ENCODE measurements around the gene ISLR2.
"Not testable (repeated sequence)": the region's sequence is repeated elsewhere in the genome, so short reads cannot be mapped to it uniquely, and the experiment has no call there.

Gene ISLR2

DNA sequence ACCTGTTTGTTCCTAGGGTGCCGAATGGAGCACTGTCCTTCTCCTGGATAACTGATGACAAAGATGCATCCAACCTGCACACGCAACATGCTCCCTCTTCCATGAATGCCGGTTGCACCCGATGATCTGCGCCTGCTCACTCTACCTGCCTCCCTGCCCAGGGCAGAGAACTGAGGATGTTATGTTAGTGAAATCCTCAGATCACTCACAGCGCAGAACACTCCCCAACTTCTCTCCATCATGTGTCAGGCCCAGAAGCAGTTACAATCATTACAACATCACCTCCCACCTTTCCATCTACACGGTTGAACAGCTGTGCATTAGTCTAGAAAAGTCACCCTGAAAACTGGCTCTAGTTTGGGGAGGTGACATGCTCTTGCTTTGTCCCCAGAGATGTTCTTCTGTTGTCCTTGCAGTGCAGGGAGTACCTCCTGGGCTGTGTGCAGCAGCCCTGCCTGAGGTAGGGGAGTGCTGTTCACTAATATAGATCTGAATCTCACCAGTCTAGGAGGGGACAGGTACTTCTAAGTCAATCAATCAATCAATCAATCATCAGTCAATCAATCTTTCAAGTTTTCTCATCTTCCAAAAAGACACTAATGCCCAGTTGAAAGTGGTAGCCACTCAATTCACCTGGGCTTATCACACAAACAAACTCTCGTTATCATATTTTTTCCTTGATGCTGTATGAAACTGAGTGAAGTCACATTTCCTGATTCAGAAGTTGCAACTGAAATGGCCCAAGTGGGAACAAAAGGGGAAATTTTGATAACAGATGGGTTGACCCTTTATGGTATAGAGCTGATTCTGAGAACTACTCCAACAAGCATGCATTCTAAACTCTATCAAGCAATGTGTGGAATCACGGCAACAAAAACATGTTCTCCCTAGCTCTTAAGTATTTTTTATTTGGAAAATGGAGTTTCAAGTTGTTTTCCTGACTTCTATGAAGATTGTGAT, 27.8 kb downstream of the ISLR2 start:
- no peak for DNase-seq

DNA sequence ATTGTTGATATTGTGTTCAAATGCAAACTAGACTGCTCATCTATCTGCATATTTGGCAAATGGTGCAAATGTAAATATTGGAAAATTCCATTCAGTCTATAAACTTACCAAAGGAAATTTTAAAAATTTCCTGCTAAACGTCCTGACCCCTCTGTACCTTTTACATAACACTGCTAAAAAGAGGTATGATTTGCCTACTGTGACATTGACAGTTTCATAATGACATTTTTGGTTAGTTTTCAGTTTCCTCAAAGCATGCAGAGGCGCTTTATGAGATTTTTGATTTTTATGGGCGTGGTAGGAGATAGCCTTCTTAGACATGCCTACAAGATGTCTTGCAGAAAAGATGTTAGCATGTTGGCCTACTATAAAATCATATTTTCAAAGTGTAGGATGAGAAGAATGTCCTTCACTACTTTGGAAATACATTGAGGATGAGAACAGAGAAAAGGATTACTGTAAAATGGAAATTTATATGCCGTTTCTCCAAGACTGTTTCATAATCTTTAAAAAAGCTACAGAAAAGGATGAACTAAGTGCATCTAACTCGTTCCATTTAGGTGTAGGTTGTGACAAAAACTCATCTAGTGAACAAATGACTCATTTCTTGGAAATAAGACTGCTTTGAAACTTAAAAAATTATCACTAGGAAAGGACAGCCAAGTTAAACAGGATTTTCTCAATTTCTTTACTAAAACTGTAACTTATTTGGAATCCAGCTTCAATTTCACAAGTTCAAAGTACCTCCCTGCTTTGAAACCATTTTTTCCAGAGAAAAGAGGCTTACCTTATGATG, 28.7 kb downstream of the ISLR2 start:
- DNase-seq = no peak

DNA sequence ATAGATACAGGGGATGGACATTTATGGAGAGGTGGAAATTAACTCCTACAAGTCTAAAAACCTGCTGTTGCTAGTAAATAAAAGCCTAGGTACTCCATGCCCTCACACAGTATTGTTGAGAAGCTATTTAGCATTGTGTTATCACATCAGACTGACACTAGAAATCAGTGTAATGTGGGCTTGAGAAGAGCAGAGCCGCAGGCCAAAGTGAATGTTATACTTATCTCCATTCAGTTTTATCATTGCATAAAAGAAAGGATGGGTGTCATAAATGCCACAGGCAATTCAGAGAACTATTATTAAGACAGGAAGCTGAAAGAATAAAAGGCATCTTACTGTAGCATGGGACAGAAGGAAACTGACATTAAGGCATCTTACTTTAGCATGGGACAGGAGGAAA, 29.4 kb downstream of the ISLR2 start:
- no peak for DNase-seq

DNA sequence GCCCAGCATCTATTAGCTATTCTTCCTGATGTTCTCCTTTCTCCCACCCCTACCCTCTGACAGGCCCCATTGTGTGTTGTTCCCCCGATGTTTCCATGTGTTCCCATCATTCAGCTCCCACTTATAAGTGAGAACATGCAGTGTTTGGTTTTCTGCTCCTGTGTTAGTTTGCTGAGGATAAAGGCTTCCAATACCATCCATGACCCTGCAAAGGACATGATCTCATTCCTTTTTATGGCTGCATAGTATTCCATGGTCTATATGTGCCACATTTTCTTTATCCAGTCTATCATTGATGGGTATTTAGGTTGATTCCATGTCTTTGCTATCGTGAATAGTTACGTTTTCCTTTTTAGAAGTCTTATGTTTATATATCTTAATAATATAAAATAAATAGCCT, 30.0 kb downstream of the ISLR2 start:
- DNase-seq = not testable (repeated sequence)

DNA sequence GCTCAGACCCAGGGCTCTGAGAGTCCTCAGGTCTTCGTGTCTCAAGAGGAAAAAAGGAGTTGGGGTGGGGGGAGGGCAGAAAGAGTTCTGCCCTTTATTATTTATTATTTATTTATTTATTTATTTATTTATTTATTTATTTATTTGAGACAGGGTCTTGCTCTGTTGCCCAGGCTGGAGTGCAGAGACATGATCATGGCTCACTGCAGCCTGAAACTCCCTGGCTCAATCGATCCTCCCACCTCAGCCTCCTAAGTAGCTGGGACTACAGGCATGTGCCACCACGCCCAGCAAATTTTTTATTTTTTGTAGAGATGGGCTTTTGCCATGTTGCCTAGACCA, 31.8 kb downstream of the ISLR2 start:
- DNase-seq = not testable (repeated sequence)

DNA sequence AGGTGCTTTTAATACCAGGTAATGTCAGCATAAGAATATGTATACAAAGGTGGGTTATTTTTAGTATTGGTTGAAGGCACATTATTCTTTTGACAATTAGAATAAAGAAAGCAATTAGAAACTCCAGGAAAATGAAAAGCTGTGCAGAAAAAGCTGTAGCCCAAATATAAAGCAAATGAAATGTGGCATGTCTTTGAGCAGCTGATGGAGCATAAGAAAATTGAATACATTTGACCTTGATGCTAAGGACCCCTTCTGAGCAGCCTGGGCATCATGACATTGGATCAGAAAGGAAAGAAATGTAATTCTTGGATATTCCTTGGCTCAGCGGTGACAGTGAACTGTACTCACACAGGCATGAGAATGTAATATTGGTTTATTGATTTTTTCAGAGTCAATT, 35.1 kb downstream of the ISLR2 start:
- DNase-seq = no peak

DNA sequence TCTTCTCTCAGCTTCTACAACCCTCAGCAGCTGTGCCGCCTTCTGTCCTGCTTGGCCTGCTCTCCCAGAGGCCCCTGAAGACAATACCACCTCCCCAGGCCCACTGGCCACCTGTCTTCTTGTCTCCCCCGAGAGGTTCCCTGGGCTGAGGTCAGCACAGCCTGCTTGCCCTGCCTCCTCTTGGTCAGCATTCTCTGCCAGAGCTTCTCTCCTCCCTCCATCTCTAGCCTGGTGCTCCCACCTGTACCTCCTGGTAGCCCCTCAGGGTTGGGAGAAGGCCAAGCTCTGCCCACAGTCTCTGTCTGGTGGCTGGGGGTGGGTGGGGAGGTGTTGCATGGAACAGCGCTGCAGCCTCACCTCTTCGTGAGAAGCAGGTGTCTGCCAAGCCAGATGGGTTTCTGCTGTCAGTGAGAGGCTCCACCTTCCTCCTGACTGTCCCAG, 37.5 kb downstream of the ISLR2 start:
- DNase-seq = no peak

DNA sequence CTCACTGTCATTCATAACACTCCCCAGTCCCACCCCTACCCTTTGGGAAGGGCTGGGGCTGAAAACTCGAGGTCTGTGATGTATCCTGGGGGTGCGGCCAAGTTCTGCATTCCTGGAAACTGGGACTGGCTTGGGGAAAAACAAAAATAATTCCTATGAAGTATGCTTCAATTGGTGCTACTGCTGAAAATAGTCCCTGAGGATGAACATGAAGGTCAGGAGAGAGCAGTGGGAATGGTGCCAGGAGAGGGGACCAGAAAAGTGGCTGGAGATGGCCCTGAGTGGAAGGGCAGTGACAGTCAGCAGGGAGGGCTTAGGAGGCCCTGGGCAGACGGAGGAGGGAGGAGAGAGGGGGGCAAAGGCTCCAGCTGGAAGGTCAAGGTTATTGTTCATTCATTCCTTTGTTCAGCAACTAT, 38.3 kb downstream of the ISLR2 start:
- DNase-seq = no peak

DNA sequence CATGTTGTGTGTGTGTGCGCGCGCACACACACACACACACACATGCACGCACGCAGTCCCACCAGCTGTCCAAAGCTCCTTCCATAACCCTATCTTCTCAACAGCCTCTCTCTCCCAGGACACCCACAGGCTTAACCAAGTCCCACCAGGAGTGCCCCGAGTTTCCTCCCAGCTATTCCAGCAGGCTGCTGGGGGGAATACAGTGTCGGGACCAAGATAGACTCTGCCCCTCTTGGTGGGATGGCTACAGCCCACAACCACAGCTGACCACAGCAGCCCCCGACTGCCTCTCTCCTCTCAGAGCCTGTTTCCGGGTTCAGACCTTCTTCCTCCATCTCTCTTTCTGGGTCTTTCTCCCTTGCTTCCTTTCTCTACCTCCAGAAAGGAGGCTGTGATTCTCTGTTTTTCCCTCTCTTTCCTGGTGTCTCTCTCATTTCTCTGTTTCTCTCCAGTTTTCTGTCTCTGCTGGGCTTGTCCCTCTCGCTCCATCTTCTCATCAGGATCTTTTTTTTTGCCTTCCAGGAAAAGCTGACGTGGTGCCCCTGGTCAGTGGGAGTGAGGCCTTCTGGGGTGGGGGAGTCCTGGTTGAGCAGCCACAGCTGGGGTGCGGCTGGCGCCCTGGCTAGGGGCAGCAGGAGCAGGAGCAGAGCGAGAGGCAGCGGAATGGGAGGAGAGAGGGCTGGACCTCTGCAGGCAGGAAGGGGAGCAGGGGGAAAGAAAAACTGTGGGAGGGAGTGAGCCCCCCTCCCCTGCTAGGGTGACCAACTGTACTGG, 39.9 kb downstream of the ISLR2 start:
- DNase-seq = no peak

DNA sequence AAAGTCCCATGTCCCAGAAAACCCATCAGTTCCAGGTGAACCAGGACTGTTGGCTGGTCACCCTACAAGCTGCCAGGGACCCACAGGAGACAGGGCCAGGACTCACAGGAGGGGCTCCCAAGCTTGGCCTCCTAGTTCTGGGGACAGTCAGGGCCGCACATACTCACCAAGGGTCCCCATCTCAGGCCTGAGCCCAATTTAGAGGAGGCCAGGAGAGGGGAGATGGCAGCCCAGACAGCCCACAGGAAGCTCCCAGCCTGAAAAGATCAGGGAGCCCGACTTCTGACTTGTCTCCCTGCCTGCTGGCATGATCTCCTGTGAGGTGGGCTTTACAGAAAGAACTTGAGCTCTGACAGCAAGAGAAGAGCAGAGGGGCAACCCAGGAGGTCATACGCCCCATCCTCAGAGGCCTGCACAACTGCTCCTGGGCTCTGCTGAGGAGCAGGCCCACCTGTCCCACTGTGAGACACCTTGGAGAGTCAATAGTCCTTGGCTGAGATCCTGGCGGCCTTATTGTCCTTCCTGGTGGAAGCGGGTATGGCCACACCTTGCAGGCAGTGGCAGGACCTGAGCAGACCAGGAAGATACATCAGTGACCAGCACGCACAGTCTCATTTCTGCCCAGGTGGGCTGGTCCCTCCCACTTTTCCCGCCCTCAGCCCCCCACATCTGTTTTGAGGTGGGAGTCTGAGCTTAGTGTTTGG, 40.6 kb downstream of the ISLR2 start:
- no peak for DNase-seq

DNA sequence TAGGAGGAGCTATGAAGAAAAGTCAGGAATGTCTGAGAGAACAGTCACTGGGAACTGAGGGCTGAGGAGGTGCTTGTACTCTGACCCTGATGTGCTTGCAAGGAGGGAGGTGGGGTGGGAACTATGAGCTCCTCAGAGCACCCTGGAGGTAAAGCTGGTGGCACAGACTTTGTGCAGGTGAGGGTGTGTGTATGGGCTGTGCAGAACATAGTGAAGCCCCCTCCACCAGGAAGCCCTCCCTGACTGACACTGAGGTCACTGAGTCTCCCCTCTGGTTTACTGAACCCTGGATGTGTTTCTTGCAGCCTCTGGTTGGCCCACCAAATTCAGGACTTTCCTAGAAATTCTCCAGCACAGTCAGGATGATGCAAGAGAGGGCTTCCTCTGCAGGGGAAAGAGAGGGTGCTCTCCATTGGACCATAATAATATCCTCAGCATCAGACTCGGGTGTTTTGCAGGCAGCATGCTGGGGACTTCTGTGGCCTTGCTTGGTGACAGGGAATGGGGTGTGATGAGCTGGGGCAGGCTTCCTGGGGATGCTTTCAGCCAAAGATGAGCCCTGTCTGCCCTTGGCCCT, 41.7 kb downstream of the ISLR2 start:
- DNase-seq = no peak

DNA sequence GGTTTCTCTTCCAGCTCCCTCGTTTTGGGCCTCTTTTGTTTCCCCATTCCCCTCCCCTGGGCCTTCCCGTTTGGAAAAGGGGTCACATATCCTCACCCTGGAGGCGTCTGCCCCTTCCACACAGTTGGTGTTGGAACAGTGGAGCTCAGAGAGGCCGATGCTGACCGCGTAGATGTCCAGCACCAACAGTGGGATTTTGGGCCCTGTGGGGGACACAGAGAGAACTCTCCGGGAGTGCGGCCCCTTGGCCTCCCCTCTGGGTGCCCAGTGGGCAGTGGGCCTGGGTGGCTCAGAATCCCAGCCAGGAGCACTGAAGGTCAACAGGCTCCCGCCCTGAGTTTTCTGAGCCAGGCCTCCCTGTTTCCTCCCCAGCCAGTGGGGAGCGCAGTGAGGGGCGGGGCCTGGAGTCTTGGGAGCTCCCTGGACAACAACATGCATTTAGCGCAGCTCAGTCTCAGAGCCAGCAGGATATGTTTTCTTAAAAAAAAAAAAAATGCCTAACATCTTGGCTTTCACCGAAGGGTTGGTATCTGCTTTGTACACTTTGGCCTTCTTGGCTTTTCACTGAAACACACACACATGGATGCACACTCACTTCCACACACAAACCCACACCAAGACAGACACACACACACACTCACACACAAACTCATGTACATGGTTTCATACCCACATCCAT, 42.5 kb downstream of the ISLR2 start:
- no peak for DNase-seq

DNA sequence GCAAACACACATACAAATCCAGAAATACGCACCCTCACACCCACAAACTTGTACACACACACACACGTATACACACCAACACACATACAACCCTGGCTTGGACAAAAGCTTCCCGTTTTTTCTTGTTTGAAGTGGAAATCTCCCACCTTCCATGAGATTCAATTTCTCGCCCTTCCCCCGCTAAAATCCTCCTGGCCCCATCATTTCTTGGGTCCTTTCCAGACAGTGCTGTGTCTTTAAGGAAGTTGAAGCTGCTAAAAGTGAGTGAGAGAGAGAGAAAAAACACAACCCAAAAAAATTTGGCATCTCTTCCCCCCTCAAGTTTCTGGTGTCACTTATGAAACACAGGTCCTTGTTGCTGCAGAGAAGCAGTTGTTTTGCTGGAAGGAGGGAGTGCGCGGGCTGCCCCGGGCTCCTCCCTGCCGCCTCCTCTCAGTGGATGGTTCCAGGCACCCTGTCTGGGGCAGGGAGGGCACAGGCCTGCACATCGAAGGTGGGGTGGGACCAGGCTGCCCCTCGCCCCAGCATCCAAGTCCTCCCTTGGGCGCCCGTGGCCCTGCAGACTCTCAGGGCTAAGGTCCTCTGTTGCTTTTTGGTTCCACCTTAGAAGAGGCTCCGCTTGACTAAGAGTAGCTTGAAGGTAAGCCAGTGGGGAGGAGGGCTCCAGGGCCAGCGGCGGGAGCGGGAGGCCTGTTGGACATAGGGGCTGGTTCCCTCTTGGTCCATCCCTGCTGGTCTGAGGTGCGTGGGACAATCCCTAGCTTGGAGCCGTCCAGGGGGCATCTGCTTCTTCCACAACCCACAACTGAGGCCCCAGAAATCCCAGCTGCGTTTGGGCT, 43.2 kb downstream of the ISLR2 start, which contains the start of gene ISLR:
ISLR (plus strand) TSS at position 331 of the 839 bp plus-strand sequence. CDS start 1,149 bp downstream, outside the sequence.
- no peak for DNase-seq

DNA sequence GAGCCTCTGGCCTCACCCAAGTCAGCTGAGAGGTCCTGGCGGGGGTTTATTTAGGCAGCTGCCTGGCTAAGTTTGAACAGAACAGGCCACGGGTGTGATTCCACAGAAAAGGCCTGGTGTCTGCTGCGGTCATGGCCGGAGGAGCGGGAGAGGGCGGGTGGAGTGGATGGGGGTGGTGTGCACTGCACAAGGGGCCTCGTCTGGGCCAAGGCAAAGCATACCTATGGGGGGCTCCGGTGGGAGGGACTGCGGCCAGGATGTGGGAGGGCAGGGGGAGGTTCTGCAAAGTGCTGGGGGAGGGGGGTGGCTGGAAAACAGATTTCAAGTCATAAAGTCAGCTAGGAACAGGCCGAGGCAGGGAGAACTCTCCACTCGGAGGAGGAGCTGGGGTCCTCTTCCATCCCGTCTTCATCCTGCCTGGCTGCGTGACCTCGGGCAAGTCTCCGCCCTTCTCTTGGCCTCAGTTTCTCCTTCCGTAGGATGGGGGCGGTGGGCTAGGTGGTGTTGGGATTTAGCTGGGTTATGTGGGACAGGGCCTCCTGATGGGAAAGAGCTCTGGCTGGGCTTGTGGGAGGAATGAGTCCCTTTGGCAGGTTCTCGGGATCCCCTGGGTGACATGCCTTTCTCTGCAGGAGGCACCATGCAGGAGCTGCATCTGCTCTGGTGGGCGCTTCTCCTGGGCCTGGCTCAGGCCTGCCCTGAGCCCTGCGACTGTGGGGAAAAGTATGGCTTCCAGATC, 44.0 kb downstream of the ISLR2 start:
- DNase-seq = no peak

DNA sequence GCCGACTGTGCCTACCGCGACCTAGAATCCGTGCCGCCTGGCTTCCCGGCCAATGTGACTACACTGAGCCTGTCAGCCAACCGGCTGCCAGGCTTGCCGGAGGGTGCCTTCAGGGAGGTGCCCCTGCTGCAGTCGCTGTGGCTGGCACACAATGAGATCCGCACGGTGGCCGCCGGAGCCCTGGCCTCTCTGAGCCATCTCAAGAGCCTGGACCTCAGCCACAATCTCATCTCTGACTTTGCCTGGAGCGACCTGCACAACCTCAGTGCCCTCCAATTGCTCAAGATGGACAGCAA, 44.5 kb downstream of the ISLR2 start:
- no peak for DNase-seq

DNA sequence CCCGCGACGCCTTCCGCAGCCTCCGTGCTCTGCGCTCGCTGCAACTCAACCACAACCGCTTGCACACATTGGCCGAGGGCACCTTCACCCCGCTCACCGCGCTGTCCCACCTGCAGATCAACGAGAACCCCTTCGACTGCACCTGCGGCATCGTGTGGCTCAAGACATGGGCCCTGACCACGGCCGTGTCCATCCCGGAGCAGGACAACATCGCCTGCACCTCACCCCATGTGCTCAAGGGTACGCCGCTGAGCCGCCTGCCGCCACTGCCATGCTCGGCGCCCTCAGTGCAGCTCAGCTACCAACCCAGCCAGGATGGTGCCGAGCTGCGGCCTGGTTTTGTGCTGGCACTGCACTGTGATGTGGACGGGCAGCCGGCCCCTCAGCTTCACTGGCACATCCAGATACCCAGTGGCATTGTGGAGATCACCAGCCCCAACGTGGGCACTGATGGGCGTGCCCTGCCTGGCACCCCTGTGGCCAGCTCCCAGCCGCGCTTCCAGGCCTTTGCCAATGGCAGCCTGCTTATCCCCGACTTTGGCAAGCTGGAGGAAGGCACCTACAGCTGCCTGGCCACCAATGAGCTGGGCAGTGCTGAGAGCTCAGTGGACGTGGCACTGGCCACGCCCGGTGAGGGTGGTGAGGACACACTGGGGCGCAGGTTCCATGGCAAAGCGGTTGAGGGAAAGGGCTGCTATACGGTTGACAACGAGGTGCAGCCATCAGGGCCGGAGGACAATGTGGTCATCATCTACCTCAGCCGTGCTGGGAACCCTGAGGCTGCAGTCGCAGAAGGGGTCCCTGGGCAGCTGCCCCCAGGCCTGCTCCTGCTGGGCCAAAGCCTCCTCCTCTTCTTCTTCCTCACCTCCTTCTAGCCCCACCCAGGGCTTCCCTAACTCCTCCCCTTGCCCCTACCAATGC, 45.1 kb downstream of the ISLR2 start:
- no peak for DNase-seq

DNA sequence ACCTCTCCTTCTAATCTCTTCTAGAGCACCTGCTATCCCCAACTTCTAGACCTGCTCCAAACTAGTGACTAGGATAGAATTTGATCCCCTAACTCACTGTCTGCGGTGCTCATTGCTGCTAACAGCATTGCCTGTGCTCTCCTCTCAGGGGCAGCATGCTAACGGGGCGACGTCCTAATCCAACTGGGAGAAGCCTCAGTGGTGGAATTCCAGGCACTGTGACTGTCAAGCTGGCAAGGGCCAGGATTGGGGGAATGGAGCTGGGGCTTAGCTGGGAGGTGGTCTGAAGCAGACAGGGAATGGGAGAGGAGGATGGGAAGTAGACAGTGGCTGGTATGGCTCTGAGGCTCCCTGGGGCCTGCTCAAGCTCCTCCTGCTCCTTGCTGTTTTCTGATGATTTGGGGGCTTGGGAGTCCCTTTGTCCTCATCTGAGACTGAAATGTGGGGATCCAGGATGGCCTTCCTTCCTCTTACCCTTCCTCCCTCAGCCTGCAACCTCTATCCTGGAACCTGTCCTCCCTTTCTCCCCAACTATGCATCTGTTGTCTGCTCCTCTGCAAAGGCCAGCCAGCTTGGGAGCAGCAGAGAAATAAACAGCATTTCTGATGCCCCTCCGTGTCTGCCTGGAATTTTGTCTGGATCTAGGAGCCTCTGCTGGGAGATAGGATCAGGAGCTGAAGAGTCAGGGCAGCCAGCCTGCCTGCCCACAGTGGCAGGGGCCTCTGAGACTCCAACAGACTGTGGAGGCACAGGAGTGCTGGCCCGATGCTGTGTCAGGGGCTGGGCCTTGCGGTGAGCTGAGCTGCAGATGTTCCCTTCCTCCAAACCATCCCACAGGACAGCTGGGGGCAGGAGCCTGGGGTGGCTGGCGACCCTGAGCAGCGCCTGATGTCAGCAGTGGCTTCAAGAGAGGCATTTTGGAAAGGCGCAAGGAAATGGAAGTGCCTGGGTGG, 46.2 kb downstream of the ISLR2 start:
- no peak for DNase-seq

Data from NCI-H524 treated with DMSO at 0.1 percent for 48 hours (cell line).